WTC11 (cell line): ENCODE results near the gene TEKT5. TPM values are rescaled to one million over a fixed set of nuclear protein-coding genes. Genes with fewer than 3 reads are reported as not detected.

Experiments
- ATAC-seq: fragments of 200-7000 bp; cut with Tn5 transposase; 2 replicates; pipeline ENCODE4 v1.10.0; 2021; ENCODE audit warnings: mild to moderate bottlenecking, moderate library complexity
- CTCF ChIA-PET: fragments of 300-600 bp; sonication (Branson Sonifier 250); formaldehyde crosslinking; loops from one replicate; lab custom pipeline; 2021; ENCODE audit warnings: antibody characterized with exemption; lab: Charles Lee
- POLR2A ChIA-PET: fragments of 350-600 bp; sonication (Branson Sonifier 250); formaldehyde crosslinking; loops from one replicate; lab custom pipeline; 2021; ENCODE audit warnings: antibody characterized with exemption; lab: Charles Lee
- DNase-seq: peaks from one replicate; pipeline ENCODE4 v3.0.0; 2021; ENCODE audit warnings: low spot score
- H3K27ac Mint-ChIP-seq: 2 replicates; pipeline ENCODE4 v1.8.0; 2021; ENCODE audit warnings: mixed read lengths
- H3K27me3 Mint-ChIP-seq: 2 replicates; pipeline ENCODE4 v1.8.0; 2021; ENCODE audit warnings: low read depth, mild to moderate bottlenecking, moderate library complexity, mixed read lengths
- H3K36me3 Mint-ChIP-seq: 2 replicates; pipeline ENCODE4 v1.8.0; 2021; ENCODE audit warnings: mixed read lengths
- H3K4me1 Mint-ChIP-seq: 2 replicates; pipeline ENCODE4 v1.8.0; 2022; ENCODE audit warnings: mixed read lengths
- H3K4me3 Mint-ChIP-seq: 2 replicates; pipeline ENCODE4 v1.8.0; 2021; ENCODE audit warnings: mild to moderate bottlenecking, moderate library complexity, mixed read lengths
- H3K9me3 Mint-ChIP-seq: 2 replicates; pipeline ENCODE4 v1.8.0; 2021; ENCODE audit warnings: mixed read lengths
- AFF4 ChIP-seq: sonication (generic); formaldehyde crosslinking; IDR thresholded peaks from 2 replicates; pipeline ENCODE4 v1.8.1; 2023; ENCODE audit warnings: mild to moderate bottlenecking, missing genetic modification reagents, borderline replicate concordance
- CBFB ChIP-seq: sonication (generic); formaldehyde crosslinking; IDR thresholded peaks from 2 replicates; pipeline ENCODE4 v1.8.1; 2022; ENCODE audit warnings: mild to moderate bottlenecking, low read depth, missing genetic modification reagents
- CREB1 ChIP-seq: sonication (generic); formaldehyde crosslinking; IDR thresholded peaks from 2 replicates; pipeline ENCODE4 v1.8.0; 2023; ENCODE audit warnings: mild to moderate bottlenecking, missing genetic modification reagents
- ETV6 ChIP-seq: sonication (generic); formaldehyde crosslinking; IDR thresholded peaks from 2 replicates; pipeline ENCODE4 v1.8.1; 2022; ENCODE audit warnings: mild to moderate bottlenecking, missing genetic modification reagents
- HMGA2 ChIP-seq: fragments of 250-450 bp; sonication (Bioruptor Pico); IDR thresholded peaks from 2 replicates; pipeline ENCODE4 v1.4.0; 2021; ENCODE audit warnings: mild to moderate bottlenecking, moderate library complexity
- HMGXB4 ChIP-seq: sonication (generic); formaldehyde crosslinking; IDR thresholded peaks from 2 replicates; pipeline ENCODE4 v1.8.1; 2023; ENCODE audit warnings: mild to moderate bottlenecking, moderate library complexity, missing genetic modification reagents
- MLX ChIP-seq: sonication (generic); formaldehyde crosslinking; IDR thresholded peaks from 2 replicates; pipeline ENCODE4 v1.8.1; 2023; ENCODE audit warnings: mild to moderate bottlenecking, missing genetic modification reagents, moderate library complexity
- MYBL2 ChIP-seq: sonication (generic); formaldehyde crosslinking; IDR thresholded peaks from 2 replicates; pipeline ENCODE4 v1.8.1; 2023; ENCODE audit warnings: mild to moderate bottlenecking, moderate library complexity, missing genetic modification reagents
- NFE2L1 ChIP-seq: sonication (generic); formaldehyde crosslinking; IDR thresholded peaks from 2 replicates; pipeline ENCODE4 v1.8.1; 2023; ENCODE audit warnings: missing genetic modification reagents
- NFYB ChIP-seq: sonication (generic); formaldehyde crosslinking; conservative IDR thresholded peaks from 2 replicates; pipeline ENCODE4 v1.8.0; 2022; ENCODE audit warnings: low read depth, missing genetic modification reagents
- NR3C1 ChIP-seq: sonication (generic); formaldehyde crosslinking; conservative IDR thresholded peaks from 2 replicates; pipeline ENCODE4 v1.8.1; 2023; ENCODE audit warnings: low read depth, mild to moderate bottlenecking, missing genetic modification reagents
- OVOL2 ChIP-seq: fragments of 250-450 bp; sonication (Bioruptor Pico); IDR thresholded peaks from 2 replicates; pipeline ENCODE4 v1.9.0; 2021; ENCODE audit warnings: mild to moderate bottlenecking, borderline replicate concordance
- PREB ChIP-seq: sonication (generic); formaldehyde crosslinking; IDR thresholded peaks from 2 replicates; pipeline ENCODE4 v1.8.1; 2022; ENCODE audit warnings: mild to moderate bottlenecking, missing genetic modification reagents, moderate library complexity, borderline replicate concordance
- STAT6 ChIP-seq: sonication (generic); formaldehyde crosslinking; conservative IDR thresholded peaks from 2 replicates; pipeline ENCODE4 v1.8.1; 2023; ENCODE audit warnings: mild to moderate bottlenecking, low read depth, missing genetic modification reagents, moderate library complexity
- ZNF138 ChIP-seq: sonication (generic); formaldehyde crosslinking; conservative IDR thresholded peaks from 2 replicates; pipeline ENCODE4 v1.8.1; 2022; ENCODE audit warnings: mild to moderate bottlenecking, moderate library complexity, missing genetic modification reagents
- ZNF263 ChIP-seq: sonication (generic); formaldehyde crosslinking; IDR thresholded peaks from 2 replicates; pipeline ENCODE4 v1.8.1; 2022; ENCODE audit warnings: low read depth, mild to moderate bottlenecking, moderate library complexity, missing genetic modification reagents
- ZNF416 ChIP-seq: fragments of 250-450 bp; sonication (Bioruptor Pico); IDR thresholded peaks from 2 replicates; pipeline ENCODE4 v1.9.0; 2021; ENCODE audit warnings: mild to moderate bottlenecking, inconsistent platforms
- ZNF671 ChIP-seq: fragments of 250-450 bp; sonication (Bioruptor Pico); IDR thresholded peaks from 2 replicates; pipeline ENCODE4 v1.8.0; 2021; ENCODE audit warnings: mild to moderate bottlenecking
- total RNA-seq: library from RNA; stranded (reverse); gene quantifications from 3 replicates; pipeline ENCODE4 v1.2.3, GENCODE V29; 2021

TEKT5 gene
- total RNA-seq, 1 experiment from 2014 or later: 1.1 TPM

GRCh38 chr16:10658943-10659342 lies 35.8 kb downstream of the TEKT5 start:
- POLR2A ChIA-PET: no interaction called here
- Mint-ChIP-seq H3K4me3 (no peak overlapping the region), H3K27me3 (peaks cover 12% of the 10 kb centered on the region), H3K36me3 (peaks cover 15% of the 10 kb centered on the region), H3K4me1 (peaks cover 13% of the 10 kb centered on the region), H3K27ac (no peak overlapping the region), H3K9me3 (peaks cover 26% of the 10 kb centered on the region)
- ATAC-seq (no peak), DNase-seq (no peak)
- CTCF ChIA-PET: no interaction called here
- TF ChIP-seq NFE2L1 (CRISPR knock-in tag): no peak
- no peak for TF ChIP-seq MYBL2 (CRISPR knock-in tag)
- TF ChIP-seq ZNF138 (CRISPR knock-in tag): no peak
- no peak for TF ChIP-seq ZNF263
- TF ChIP-seq NR3C1: no peak
- TF ChIP-seq ZNF671: no peak
- TF ChIP-seq AFF4 (CRISPR knock-in tag): no peak
- TF ChIP-seq OVOL2 (CRISPR knock-in tag): no peak
- no peak for TF ChIP-seq ETV6 (CRISPR knock-in tag)
- TF ChIP-seq HMGA2 (CRISPR knock-in tag): no peak
- TF ChIP-seq STAT6 (CRISPR knock-in tag): no peak
- TF ChIP-seq PREB (CRISPR knock-in tag): no peak
- no peak for TF ChIP-seq CBFB (CRISPR knock-in tag)
- no peak for TF ChIP-seq HMGXB4 (CRISPR knock-in tag)
- TF ChIP-seq NFYB (CRISPR knock-in tag): no peak
- no peak for TF ChIP-seq CREB1 (CRISPR knock-in tag)
- no peak for TF ChIP-seq MLX (CRISPR knock-in tag)
- TF ChIP-seq ZNF416 (CRISPR knock-in tag): no peak
